OCI-LY7 (cell line): Measurements from ENCODE around the gene ELOVL7.

Experiments used
- EZH2phosphoT487 ChIP-seq: fragments of 200-600 bp; sonication (generic); IDR thresholded peaks from 2 replicates; pipeline ENCODE4 v1.6.1; 2018; ENCODE audit warnings: low read depth, borderline replicate concordance, mild to moderate bottlenecking, mixed run types, antibody characterized with exemption, low read length, moderate library complexity, mixed read lengths
- TF ChIP-seq, protein P1 (sequence below): fragments of 200-600 bp; sonication (generic); conservative IDR thresholded peaks from 2 replicates; pipeline ENCODE4 v1.5.1; 2014; ENCODE audit warnings: mild to moderate bottlenecking, antibody characterized with exemption, low read length, moderate library complexity, mixed read lengths

DNA sequence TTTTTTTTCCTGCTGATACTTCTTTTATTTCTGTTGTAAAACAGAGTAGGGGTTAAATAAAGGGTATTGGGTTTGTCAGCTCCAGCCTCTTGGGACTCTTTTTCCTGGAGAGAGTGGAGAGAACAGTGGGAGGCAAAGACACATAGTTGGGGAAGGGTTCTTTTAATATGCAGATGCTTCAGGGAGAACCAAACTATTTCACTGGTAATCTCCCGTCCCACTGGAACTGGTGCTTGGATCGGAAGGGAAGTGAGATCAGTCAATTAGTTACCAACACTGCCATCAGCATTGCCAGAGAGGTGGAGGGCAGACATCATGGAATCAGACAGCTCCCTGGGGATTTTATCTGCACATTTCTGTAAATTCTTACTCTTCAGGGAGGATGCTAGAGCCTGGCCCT lies 47.6 kb upstream of the ELOVL7 start:
- TF ChIP-seq, protein P1, sequence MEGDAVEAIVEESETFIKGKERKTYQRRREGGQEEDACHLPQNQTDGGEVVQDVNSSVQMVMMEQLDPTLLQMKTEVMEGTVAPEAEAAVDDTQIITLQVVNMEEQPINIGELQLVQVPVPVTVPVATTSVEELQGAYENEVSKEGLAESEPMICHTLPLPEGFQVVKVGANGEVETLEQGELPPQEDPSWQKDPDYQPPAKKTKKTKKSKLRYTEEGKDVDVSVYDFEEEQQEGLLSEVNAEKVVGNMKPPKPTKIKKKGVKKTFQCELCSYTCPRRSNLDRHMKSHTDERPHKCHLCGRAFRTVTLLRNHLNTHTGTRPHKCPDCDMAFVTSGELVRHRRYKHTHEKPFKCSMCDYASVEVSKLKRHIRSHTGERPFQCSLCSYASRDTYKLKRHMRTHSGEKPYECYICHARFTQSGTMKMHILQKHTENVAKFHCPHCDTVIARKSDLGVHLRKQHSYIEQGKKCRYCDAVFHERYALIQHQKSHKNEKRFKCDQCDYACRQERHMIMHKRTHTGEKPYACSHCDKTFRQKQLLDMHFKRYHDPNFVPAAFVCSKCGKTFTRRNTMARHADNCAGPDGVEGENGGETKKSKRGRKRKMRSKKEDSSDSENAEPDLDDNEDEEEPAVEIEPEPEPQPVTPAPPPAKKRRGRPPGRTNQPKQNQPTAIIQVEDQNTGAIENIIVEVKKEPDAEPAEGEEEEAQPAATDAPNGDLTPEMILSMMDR: no peak
- TF ChIP-seq EZH2phosphoT487: no peak
